ENCODE data around the gene KRT74. TPM values are rescaled to one million over a fixed set of nuclear protein-coding genes. Genes with fewer than 3 reads are reported as not detected.

Gene KRT74
- total RNA-seq, 6 experiments from 2014 or later, result not detected

DNA sequence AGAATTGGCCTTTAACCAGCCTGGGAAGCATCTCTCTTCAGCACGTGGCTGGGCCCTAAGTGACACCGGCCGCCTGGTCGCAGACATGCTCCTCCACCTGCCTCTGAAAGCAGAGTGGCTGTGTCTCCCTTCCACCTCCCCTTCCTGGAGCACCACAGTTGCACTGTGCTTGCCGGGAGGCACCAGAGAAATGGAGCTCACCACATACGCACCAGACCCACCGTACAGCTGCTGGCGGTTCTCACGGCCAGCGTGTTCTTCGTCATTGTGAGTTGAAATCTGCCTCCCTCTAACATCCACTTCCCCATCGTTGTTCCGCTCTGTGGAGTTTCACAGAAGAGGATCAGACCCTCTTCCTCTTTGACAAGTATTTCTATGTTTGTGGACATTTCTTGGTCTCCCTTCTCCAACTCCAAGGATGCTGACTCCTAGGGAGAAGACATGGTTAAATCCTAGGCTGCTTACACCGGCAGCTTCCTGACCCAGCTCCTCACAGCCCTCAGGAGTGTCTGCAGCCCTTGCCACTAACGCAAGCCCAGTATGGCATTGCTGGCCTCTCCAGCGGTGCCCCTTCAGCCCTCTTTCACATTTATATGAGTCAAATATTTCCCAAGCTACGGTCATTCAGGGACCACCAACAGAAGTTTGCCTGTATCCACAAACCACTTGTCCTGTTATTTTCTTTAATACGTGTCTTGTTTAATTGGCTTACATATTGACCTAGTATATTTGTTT, 41.9 kb downstream of the KRT74 start:
- Histone ChIP-seq H3K27ac (no peak overlapping the region), H3K36me3 (no peaks in the 10 kb centered on the region), H3K27me3 (no peaks in the 10 kb centered on the region), H3K4me3 (no peak overlapping the region), H3K9me3 (no peaks in the 10 kb centered on the region), H3K4me1 (no peaks in the 10 kb centered on the region)
- intact Hi-C loops (cut with DNase I), result no loop called here
- DNase-seq (no peak), ATAC-seq (peak; percentile 17 to 54 (median 47))
- WGBS (ENCODE audit: insufficient coverage, low coverage, low lambda C conversion rate, missing lambda C conversion rate), result 53% methylated on average over 9 of the region's 18 CpGs
- TF ChIP-seq, protein P1, sequence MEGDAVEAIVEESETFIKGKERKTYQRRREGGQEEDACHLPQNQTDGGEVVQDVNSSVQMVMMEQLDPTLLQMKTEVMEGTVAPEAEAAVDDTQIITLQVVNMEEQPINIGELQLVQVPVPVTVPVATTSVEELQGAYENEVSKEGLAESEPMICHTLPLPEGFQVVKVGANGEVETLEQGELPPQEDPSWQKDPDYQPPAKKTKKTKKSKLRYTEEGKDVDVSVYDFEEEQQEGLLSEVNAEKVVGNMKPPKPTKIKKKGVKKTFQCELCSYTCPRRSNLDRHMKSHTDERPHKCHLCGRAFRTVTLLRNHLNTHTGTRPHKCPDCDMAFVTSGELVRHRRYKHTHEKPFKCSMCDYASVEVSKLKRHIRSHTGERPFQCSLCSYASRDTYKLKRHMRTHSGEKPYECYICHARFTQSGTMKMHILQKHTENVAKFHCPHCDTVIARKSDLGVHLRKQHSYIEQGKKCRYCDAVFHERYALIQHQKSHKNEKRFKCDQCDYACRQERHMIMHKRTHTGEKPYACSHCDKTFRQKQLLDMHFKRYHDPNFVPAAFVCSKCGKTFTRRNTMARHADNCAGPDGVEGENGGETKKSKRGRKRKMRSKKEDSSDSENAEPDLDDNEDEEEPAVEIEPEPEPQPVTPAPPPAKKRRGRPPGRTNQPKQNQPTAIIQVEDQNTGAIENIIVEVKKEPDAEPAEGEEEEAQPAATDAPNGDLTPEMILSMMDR (IDR thresholded peaks at IDR 0.05), result no peak
- no peak for TF ChIP-seq POLR2A (IDR thresholded peaks at IDR 0.05)

DNA sequence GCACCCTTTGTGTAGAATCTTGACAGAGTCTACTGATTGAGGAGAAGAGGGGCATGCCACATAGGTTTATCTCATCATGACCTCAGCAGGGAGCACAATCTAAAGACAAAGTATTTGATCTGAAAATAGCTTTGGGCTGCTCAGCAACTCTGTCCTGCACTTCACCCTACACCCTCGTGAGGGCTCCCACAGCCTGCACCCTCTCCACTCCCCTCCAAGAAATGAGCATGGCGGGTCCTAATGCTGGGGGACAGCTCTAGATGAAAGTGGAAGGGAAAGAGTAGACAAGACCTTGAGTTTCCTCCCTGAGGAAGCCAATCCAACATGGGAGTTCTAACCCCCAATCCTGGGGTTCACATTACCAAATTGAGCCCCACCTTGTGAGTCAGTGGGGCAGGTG, 42.7 kb downstream of the KRT74 start:
- TF ChIP-seq POLR2A (IDR thresholded peaks at IDR 0.05), result no peak
- TF ChIP-seq, protein P1 (IDR thresholded peaks at IDR 0.05), result no peak
- H3K27me3 ChIP-seq, result no peaks in the 10 kb centered on the region

DNA sequence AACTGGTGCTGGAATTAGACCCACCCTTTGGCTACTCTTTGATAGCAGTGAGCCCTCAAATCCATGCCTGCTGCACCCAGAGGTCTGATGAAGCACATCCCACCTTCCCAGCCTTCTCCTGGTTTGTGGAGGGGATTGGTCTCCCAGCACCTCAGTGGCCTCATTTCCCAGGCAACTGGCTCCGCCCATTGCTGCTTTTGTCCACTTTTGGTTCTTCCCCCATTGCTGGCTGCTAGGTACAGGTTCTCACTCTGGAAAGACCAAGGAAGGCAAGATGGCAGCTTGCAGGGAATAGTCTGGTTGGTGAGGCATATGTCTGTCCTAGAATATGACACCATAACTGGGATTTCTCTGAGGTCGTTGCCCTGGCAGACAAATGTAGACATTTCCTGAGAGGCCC, 43.3 kb downstream of the KRT74 start:
- H3K36me3 ChIP-seq, result no peaks in the 10 kb centered on the region
- H3K4me1 ChIP-seq, result no peaks in the 10 kb centered on the region
- WGBS (ENCODE audit: insufficient coverage, low coverage, low lambda C conversion rate, missing lambda C conversion rate), result no CpG with 5 or more reads among the region's 2 CpGs
- no peak for TF ChIP-seq POLR2A (IDR thresholded peaks at IDR 0.05)
- TF ChIP-seq, protein P1 (IDR thresholded peaks at IDR 0.05), result no peak
- no peak overlapping the region for H3K4me3 ChIP-seq
- H3K9me3 ChIP-seq, result no peaks in the 10 kb centered on the region
- no peak for DNase-seq
- intact Hi-C loops (cut with DNase I), result no loop called here
- no peak for ATAC-seq
- no peak overlapping the region for H3K27ac ChIP-seq
- no peaks in the 10 kb centered on the region for H3K27me3 ChIP-seq

More for the DNA sequence above, 42.7 kb downstream of the KRT74 start:
- DNase-seq, result no peak
- intact Hi-C loops (cut with DNase I), result no loop called here
- no peaks in the 10 kb centered on the region for H3K4me1 ChIP-seq
- H3K4me3 ChIP-seq, result no peak overlapping the region
- ATAC-seq, result no peak
- no peaks in the 10 kb centered on the region for H3K36me3 ChIP-seq
- H3K27ac ChIP-seq, result no peak overlapping the region
- no CpG with 5 or more reads among the region's 2 CpGs for WGBS (ENCODE audit: insufficient coverage, low coverage, low lambda C conversion rate, missing lambda C conversion rate)
- no peaks in the 10 kb centered on the region for H3K9me3 ChIP-seq

DNA sequence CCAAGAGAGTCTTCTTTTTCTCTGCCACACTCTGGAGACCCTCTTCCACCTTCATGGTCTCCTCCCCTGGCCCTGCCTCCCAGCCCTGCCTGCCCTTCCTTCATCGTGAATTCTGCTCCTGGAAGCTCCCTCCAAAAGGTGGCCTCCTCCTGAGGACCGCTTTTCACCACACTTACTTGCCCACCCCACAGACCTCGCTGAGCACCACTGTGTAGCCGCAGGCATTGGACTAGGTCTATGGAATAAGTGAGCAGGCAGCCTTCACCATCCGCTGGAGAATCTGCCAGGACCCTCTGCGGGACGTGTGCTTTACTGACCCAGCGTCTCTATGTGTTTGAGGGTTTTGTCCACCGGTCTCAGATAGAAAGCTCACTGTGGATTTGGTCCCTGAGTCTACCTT, 43.8 kb downstream of the KRT74 start:
- Histone ChIP-seq H3K27me3 (no peaks in the 10 kb centered on the region), H3K4me3 (no peak overlapping the region), H3K4me1 (no peaks in the 10 kb centered on the region), H3K27ac (no peak overlapping the region), H3K9me3 (no peaks in the 10 kb centered on the region), H3K36me3 (no peaks in the 10 kb centered on the region)
- 83% methylated on average over 9 of the region's 9 CpGs for WGBS (ENCODE audit: insufficient coverage, low coverage, low lambda C conversion rate, missing lambda C conversion rate)
- intact Hi-C loops (cut with DNase I), result no loop called here
- no peak for TF ChIP-seq POLR2A (IDR thresholded peaks at IDR 0.05)
- TF ChIP-seq, protein P1 (IDR thresholded peaks at IDR 0.05), result no peak
- ATAC-seq, result no peak
- no peak for DNase-seq
